Psoas muscle (tissue), 8 donors: Measurements from ENCODE around the gene SNRNP40. TPM values are rescaled to one million over a fixed set of nuclear protein-coding genes. Genes with fewer than 3 reads are reported as not detected.
A peak's percentile ranks its signal among the peaks of the same experiment; 100 is the strongest.

Experiments used
- ATAC-seq, 4 donors: fragments of 200-7000 bp; cut with Tn5 transposase; one replicate each; pipeline ENCODE4 v1.9.1; 2020; ENCODE audit warnings: moderate library complexity in 3 of 4, mild to moderate bottlenecking in 2 of 4
- DNase-seq, 2 donors: peaks; one replicate each; pipeline ENCODE4 v3.0.0-alpha.2; 2020
- H3K27ac ChIP-seq: fragments of 200-600 bp; one replicate; pipeline ENCODE4 v1.8.0; 2022
- H3K27me3 ChIP-seq, 3 donors: fragments of 200-600 bp in 1 of 3; one replicate each; pipeline versions ENCODE4 v1.6.1 to v1.8.0; 2013 to 2022; ENCODE audit warnings: low read length in 2 of 3, mild to moderate bottlenecking in 2 of 3, moderate library complexity in 1 of 3; ENCODE audit not compliant: insufficient read depth in 3 of 3
- H3K36me3 ChIP-seq, 2 donors: fragments of 200-600 bp in 1 of 2; one replicate each; pipeline versions ENCODE4 v1.6.1 to v1.8.0; 2013 to 2022; ENCODE audit warnings: low read depth in 1 of 2, mild to moderate bottlenecking in 1 of 2, moderate library complexity in 1 of 2; ENCODE audit not compliant: insufficient read depth in 1 of 2
- H3K4me1 ChIP-seq: fragments of 200-600 bp; one replicate; pipeline ENCODE4 v1.8.0; 2022
- H3K4me3 ChIP-seq: fragments of 200-600 bp; one replicate; pipeline ENCODE4 v1.8.0; 2022; ENCODE audit warnings: mild to moderate bottlenecking
- H3K9me3 ChIP-seq: fragments of 200-600 bp; one replicate; pipeline ENCODE4 v1.8.0; 2022
- WGBS, 3 donors: extraction: QIAGEN DNeasy Blood & Tissue Kit; methylation state at CpG; one replicate each; pipeline versions ENCODE4 v1.1.6 to v1.1.7; 2013; 5-methylcytosine and 5-hydroxymethylcytosine counted together
- intact Hi-C, 2 donors: fragments of 100-400 bp; cut with DNase I; formaldehyde crosslinking; loops; one replicate each; pipeline versions ENCODE4 v1.11.0 to v1.14.2; 2022
- polyA plus RNA-seq, 3 donors: library from polyadenylated mRNA; stranded (reverse); fragments of 200-250 nt; gene quantifications; one replicate each; pipeline ENCODE4 v1.2.3, GENCODE V29; 2013
- total RNA-seq, 4 donors: library from RNA; stranded (reverse); fragmentation: NEBNext Ultra II Directional in 2 of 4; extraction: Animal tissue kit (Norgen Biotek cat#: 25700) in 2 of 4; gene quantifications; one replicate each; pipeline versions ENCODE4 v1.2.1 to v1.2.4, GENCODE V29; 2021 to 2023
- TF ChIP-seq, protein P1 (sequence below): fragments of 200-600 bp; IDR thresholded peaks from one replicate; pipeline ENCODE4 v1.8.0; 2022; ENCODE audit warnings: antibody characterized with exemption
- donor health status: healthy with polysubstance abuse.
- donor health status: DM: no; HTN: no; CAD: no; lungs with moderate emphysema.
- donor health status: Bipolar disorder and iron deficiency.
- donor health status: healthy.
- donor health status: DM: yes; HTN: yes; CAD: no.
- donor health status: DM: no; HTN: no; CAD: no.
- donor health status: DM: no; HTN: no; CAD: no.
- donor health status: DM: yes; HTN: yes; CAD: no.

Gene SNRNP40
- total and polyA plus RNA-seq, 7 donors = 13.5 to 22.7 (median 19.4) TPM

DNA sequence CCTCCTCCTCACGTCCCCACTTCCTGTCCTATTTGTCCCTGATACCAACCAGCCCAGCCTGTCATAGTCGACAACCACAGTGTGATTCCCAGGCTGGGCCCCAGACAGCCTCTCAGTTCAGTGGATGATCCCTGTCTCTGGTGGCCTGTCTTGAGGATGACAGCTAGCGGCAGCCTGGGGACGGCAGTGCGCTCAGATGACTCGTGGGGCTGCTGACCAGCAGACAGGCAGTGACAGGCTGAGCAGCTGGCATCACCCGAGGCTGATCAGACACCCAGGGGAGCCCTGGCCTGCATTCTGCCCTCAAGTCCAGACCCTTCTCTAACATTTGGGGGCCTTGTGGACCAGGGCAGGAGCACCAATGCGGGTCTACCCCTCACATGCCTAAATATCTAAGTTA is 77.9 kb downstream of the SNRNP40 start:
- TF ChIP-seq, protein P1, sequence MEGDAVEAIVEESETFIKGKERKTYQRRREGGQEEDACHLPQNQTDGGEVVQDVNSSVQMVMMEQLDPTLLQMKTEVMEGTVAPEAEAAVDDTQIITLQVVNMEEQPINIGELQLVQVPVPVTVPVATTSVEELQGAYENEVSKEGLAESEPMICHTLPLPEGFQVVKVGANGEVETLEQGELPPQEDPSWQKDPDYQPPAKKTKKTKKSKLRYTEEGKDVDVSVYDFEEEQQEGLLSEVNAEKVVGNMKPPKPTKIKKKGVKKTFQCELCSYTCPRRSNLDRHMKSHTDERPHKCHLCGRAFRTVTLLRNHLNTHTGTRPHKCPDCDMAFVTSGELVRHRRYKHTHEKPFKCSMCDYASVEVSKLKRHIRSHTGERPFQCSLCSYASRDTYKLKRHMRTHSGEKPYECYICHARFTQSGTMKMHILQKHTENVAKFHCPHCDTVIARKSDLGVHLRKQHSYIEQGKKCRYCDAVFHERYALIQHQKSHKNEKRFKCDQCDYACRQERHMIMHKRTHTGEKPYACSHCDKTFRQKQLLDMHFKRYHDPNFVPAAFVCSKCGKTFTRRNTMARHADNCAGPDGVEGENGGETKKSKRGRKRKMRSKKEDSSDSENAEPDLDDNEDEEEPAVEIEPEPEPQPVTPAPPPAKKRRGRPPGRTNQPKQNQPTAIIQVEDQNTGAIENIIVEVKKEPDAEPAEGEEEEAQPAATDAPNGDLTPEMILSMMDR = no peak
- Histone ChIP-seq H3K27me3 (no peaks in the 10 kb centered on the region), H3K4me3 (no peak overlapping the region), H3K36me3 (no peaks in the 10 kb centered on the region), H3K4me1 (peaks cover 10% of the 10 kb centered on the region), H3K27ac (no peak overlapping the region), H3K9me3 (no peaks in the 10 kb centered on the region)
- intact Hi-C loops = no loop called here
- DNase-seq (no peak), ATAC-seq (peak in 2 of 4 donors; percentile 37 to 44)
- WGBS, 3 donors = 67 to 73% (median 71%) methylated on average over 8 of the region's 8 CpGs

DNA sequence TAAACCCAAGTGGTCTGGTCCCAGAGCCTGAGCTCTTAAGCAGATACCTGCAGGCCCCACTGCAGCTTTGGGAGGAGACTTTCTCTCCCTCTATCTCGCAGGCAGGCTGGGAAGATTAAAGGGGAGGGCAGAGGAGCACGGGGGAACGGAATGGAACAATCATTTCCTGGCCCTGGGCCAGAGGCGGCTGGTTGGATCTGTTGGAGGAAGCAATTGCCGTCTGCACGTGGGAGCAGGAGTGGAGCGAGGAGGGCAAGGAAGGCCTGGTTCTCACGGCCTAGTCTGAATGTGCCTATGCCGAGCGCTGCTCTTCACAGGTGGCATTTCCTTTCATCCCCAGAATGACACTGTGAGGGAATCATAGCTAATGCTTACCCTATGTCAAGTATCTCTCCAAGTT is 80.6 kb downstream of the SNRNP40 start:
- TF ChIP-seq, protein P1 = no peak
- Histone ChIP-seq H3K36me3 (no peaks in the 10 kb centered on the region), H3K4me1 (peaks cover 10% of the 10 kb centered on the region), H3K27ac (no peak overlapping the region), H3K4me3 (no peak overlapping the region), H3K9me3 (no peaks in the 10 kb centered on the region), H3K27me3 (no peaks in the 10 kb centered on the region)
- ATAC-seq (peak; percentile 40 to 78 (median 65)), DNase-seq (peak; percentile 44 to 74)
- WGBS, 3 donors = 13 to 20% (median 16%) methylated on average over 10 of the region's 10 CpGs
- intact Hi-C loops = no loop called here

DNA sequence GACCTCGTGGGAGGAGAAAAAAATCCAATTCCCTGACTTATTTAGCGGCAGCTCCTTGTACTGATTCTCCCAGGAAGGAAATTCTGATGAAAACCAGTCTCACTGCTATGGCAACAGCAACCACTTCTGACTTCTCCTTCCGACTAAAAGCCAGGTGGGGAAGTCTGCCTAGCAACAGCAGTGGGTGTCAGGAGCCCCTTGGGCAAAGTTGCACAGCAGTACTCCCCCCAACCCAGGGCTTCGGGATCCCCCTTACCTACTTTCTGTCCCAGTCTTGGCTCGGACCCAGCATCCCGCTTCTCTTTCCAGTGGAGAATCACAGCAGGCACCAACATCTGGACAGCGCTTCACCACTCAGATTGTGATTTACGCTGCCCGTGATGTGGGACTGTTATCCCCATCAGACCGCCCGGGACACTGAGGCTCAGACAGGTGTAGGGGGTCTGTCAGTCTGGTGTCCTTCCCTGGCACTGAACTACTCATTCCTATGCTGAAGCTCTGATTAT is 81.5 kb downstream of the SNRNP40 start:
- DNase-seq (no peak), ATAC-seq (no peak)
- Histone ChIP-seq H3K27ac (no peak overlapping the region), H3K27me3 (no peaks in the 10 kb centered on the region), H3K4me3 (no peak overlapping the region), H3K4me1 (peaks cover 10% of the 10 kb centered on the region), H3K9me3 (no peaks in the 10 kb centered on the region), H3K36me3 (no peaks in the 10 kb centered on the region)
- TF ChIP-seq, protein P1 = no peak
- intact Hi-C loops = no loop called here
- WGBS, 3 donors = 53 to 60% (median 59%) methylated on average over 11 of the region's 11 CpGs

DNA sequence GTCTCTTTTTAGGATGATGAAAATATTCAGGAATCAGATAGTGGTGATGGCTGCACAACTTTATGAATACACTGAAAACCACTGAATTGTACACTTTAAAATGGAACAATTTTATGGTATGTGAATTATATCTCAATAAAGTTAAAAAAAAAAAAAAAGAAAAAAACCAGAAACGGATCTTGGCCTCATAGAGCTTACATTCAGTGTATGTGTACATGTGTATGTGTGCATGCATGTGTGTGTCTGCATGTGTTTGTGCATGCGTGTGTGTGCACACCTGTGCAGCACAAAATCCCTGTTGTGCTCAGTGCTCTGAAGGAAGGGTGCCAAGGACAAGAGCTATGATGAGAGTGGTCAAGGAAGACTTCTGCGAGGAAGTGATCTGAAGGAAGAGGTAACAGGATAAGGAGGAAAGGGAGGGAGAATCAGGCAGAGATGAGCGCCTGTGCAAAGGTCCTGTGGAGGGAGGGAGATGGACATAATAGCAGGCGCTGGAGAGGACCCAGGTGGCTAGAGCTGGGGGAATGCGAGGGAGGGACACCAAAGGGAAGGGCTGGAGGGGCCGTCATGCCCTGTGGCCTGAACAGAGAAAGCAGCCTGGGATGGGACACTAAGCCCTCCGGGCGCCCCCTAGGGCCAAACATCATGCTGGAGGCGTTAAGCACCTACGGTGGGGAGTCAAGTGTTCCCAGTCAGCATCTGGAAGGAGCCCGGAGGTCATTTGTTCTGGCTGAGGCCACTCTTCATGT is 82.1 kb downstream of the SNRNP40 start:
- TF ChIP-seq, protein P1 = no peak
- Histone ChIP-seq H3K9me3 (no peaks in the 10 kb centered on the region), H3K4me1 (peaks cover 10% of the 10 kb centered on the region), H3K36me3 (no peaks in the 10 kb centered on the region), H3K27ac (no peak overlapping the region), H3K27me3 (no peaks in the 10 kb centered on the region), H3K4me3 (no peak overlapping the region)
- DNase-seq (no peak), ATAC-seq (no peak)
- intact Hi-C loops = no loop called here
- WGBS, 3 donors = 53 to 69% (median 62%) methylated on average over 12 of the region's 12 CpGs

Other genes with a start within 250 kb of the SNRNP40 start
- 10 to 100 TPM; 80.0 to 93.4 (median 81.7) TPM for gene PUM1, start 231.1 kb downstream of the SNRNP40 start, total RNA-seq
- gene PUM1, start 231.1 kb downstream of the SNRNP40 start, polyA plus RNA-seq = 10 to 100 TPM; 16.8 to 38.8 (median 21.2) TPM
- gene NKAIN1, start 56.9 kb downstream of the SNRNP40 start, total RNA-seq = 10 to 100 TPM in 1 of 4 donors, 1 to 10 TPM in 3; 3.7 to 11.9 (median 6.3) TPM
- gene NKAIN1, start 56.9 kb downstream of the SNRNP40 start, polyA plus RNA-seq = 1 to 10 TPM; 3.3 to 7.0 (median 3.4) TPM
- gene ZCCHC17, start 244 bp upstream of the SNRNP40 start, total RNA-seq = 10 to 100 TPM in 3 of 4 donors, 1 to 10 TPM in 1; 9.6 to 16.4 (median 15.1) TPM
- gene ZCCHC17, start 244 bp upstream of the SNRNP40 start, polyA plus RNA-seq = 10 to 100 TPM; 20.1 to 48.8 (median 31.2) TPM
- 1,000 to 10,000 TPM in 2 of 4 donors, 100 to 1,000 TPM in 2; 467 to 4,001 (median 1,634) TPM for gene FABP3, start 76.3 kb upstream of the SNRNP40 start, total RNA-seq
- gene FABP3, start 76.3 kb upstream of the SNRNP40 start, polyA plus RNA-seq = 1,000 to 10,000 TPM; 1,537 to 3,507 (median 3,423) TPM
- 10 to 100 TPM; 26.4 to 50.7 (median 30.4) TPM for gene SERINC2, start 116.4 kb upstream of the SNRNP40 start, total RNA-seq
- gene SERINC2, start 116.4 kb upstream of the SNRNP40 start, polyA plus RNA-seq = 10 to 100 TPM; 13.4 to 93.4 (median 33.5) TPM